Endothelial cell (in vitro differentiated cells): ENCODE results near the gene SVOP. TPM values are rescaled to one million over a fixed set of nuclear protein-coding genes. Genes with fewer than 3 reads are reported as not detected.
"Not testable (repeated sequence)": the region's sequence is repeated elsewhere in the genome, so short reads cannot be mapped to it uniquely, and the experiment has no call there.

ENCODE experiments used
- DNase-seq: peaks from one replicate; pipeline ENCODE4 v3.0.0; 2021; ENCODE audit warnings: low spot score
- H3K27ac Mint-ChIP-seq: one replicate; pipeline ENCODE4 v1.8.0; 2021; ENCODE audit warnings: mixed read lengths, inconsistent platforms; ENCODE audit not compliant: unreplicated experiment
- H3K27me3 Mint-ChIP-seq: one replicate; pipeline ENCODE4 v1.8.0; 2021; ENCODE audit warnings: mild to moderate bottlenecking, moderate library complexity, mixed read lengths, inconsistent platforms; ENCODE audit not compliant: unreplicated experiment
- H3K36me3 Mint-ChIP-seq: one replicate; pipeline ENCODE4 v1.8.0; 2021; ENCODE audit warnings: mild to moderate bottlenecking, low read depth, mixed read lengths, inconsistent platforms; ENCODE audit not compliant: unreplicated experiment
- H3K4me1 Mint-ChIP-seq: one replicate; pipeline ENCODE4 v1.8.0; 2021; ENCODE audit warnings: mild to moderate bottlenecking, mixed read lengths, inconsistent platforms; ENCODE audit not compliant: unreplicated experiment
- H3K4me3 Mint-ChIP-seq: one replicate; pipeline ENCODE4 v1.8.0; 2021; ENCODE audit warnings: mild to moderate bottlenecking, mixed read lengths, inconsistent platforms; ENCODE audit not compliant: unreplicated experiment
- H3K9me3 Mint-ChIP-seq: one replicate; pipeline ENCODE4 v1.8.0; 2021; ENCODE audit warnings: mixed read lengths, inconsistent platforms; ENCODE audit not compliant: unreplicated experiment
- CTCF ChIP-seq: fragments of 200-600 bp; sonication (generic); IDR thresholded peaks from one replicate; pipeline ENCODE4 v1.5.0; 2021; ENCODE audit warnings: antibody characterized with exemption; ENCODE audit not compliant: unreplicated experiment
- total RNA-seq: library from RNA; stranded (reverse); fragmentation: NEBNext Ultra II Directional; extraction: Animal tissue kit (Norgen Biotek cat#: 25700); gene quantifications from one replicate; pipeline ENCODE4 v1.2.1, GENCODE V29; 2021; ENCODE audit not compliant: unreplicated experiment

The SVOP gene
- total RNA-seq, 1 donor from 2014 or later: 0.15 TPM

GRCh38 chr12:108868781-108869180 is 152.1 kb downstream of the SVOP start:
- Mint-ChIP-seq H3K4me1 (no peaks in the 10 kb centered on the region), H3K27ac (no peak overlapping the region), H3K27me3 (no peaks in the 10 kb centered on the region), H3K36me3 (no peaks in the 10 kb centered on the region), H3K9me3 (no peaks in the 10 kb centered on the region), H3K4me3 (no peak overlapping the region)
- no peak for TF ChIP-seq CTCF
- no peak for DNase-seq

GRCh38 chr12:108866083-108866482 is 154.8 kb downstream of the SVOP start:
- not testable (repeated sequence) for H3K9me3 Mint-ChIP-seq, H3K36me3 Mint-ChIP-seq, H3K27me3 Mint-ChIP-seq, H3K27ac Mint-ChIP-seq, DNase-seq, H3K4me3 Mint-ChIP-seq, H3K4me1 Mint-ChIP-seq

- no peaks in the 10 kb centered on the region for H3K9me3 Mint-ChIP-seq
- H3K27me3 Mint-ChIP-seq: peaks cover 2% of the 10 kb centered on the region
- H3K36me3 Mint-ChIP-seq: no peaks in the 10 kb centered on the region
- no peak overlapping the region for H3K4me3 Mint-ChIP-seq
- H3K4me1 Mint-ChIP-seq: peaks cover 5% of the 10 kb centered on the region
- DNase-seq: no peak
- TF ChIP-seq CTCF: no peak
- no peak overlapping the region for H3K27ac Mint-ChIP-seq
These were observed 155.7 kb downstream of the SVOP start for GRCh38 chr12:108865169-108865568.

- Mint-ChIP-seq H3K27ac (no peak overlapping the region), H3K4me1 (peaks cover 19% of the 10 kb centered on the region), H3K4me3 (no peak overlapping the region), H3K36me3 (no peaks in the 10 kb centered on the region), H3K27me3 (peaks cover 11% of the 10 kb centered on the region), H3K9me3 (no peaks in the 10 kb centered on the region)
- TF ChIP-seq CTCF: no peak
- no peak for DNase-seq
These were observed 158.3 kb downstream of the SVOP start for GRCh38 chr12:108862588-108862959.

GRCh38 chr12:108861878-108862587 is 158.8 kb downstream of the SVOP start:
- peaks cover 11% of the 10 kb centered on the region for H3K27me3 Mint-ChIP-seq
- H3K9me3 Mint-ChIP-seq: no peaks in the 10 kb centered on the region
- no peak for TF ChIP-seq CTCF
- DNase-seq: no peak
- H3K4me3 Mint-ChIP-seq: no peak overlapping the region
- H3K4me1 Mint-ChIP-seq: peaks cover 19% of the 10 kb centered on the region
- no peak overlapping the region for H3K27ac Mint-ChIP-seq
- H3K36me3 Mint-ChIP-seq: no peaks in the 10 kb centered on the region
